ENCODE results near the gene KANTR.

- no peak for TF ChIP-seq CTCF (IDR thresholded peaks at IDR 0.05)
- TF ChIP-seq REST (IDR thresholded peaks at IDR 0.05; ENCODE audit: insufficient read depth in 1 of 2, low read depth in 2 of 2, low read length in 1 of 2), result no peak
- TF ChIP-seq POLR2AphosphoS5 (IDR thresholded peaks at IDR 0.05; ENCODE audit: low read depth, low read length), result peak; percentile 93
- TF ChIP-seq SIN3A (IDR thresholded peaks at IDR 0.05; ENCODE audit: borderline replicate concordance, insufficient read depth, low read depth, low read length), result peak; percentile 31; the same call in 1 of the 2 replicates
- no peak for TF ChIP-seq TCF7L2 (IDR thresholded peaks at IDR 0.05; ENCODE audit: low read depth, low read length)
These were observed 11.8 kb upstream of the KANTR start, which contains the start of gene TSPYL2 for GRCh38 chrX:53081925-53082772.
